ENCODE measurements around the gene SCYGR4. TPM values are rescaled to one million over a fixed set of nuclear protein-coding genes. Genes with fewer than 3 reads are reported as not detected.

The SCYGR4 gene
- total and polyA plus RNA-seq, 9 of the 15 experiments (the other 6 are each of a cell fraction or from before 2014, with no cell fraction given): 0.09 TPM; not detected in 8

DNA sequence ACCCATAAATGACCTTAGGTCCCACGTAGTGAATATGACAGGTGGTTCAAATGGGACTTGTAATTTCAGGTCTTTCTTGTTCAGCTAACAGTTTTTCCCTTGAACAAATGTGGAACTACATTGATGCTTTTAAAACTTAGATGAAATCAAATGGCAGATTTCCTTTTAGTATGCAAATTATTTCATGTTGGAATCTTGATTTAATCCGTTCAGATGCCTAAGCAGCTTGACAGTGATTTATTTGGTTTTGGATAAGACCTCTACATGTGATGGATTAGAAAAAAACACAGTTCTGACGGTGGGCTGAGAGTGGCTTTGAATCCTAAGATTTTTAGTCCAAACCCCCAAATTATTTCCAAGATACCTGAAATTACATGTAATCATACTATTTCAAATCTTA is 16.9 kb downstream of the SCYGR4 start:
- H3K4me3 ChIP-seq: no peak overlapping the region
- CTCF ChIA-PET (ENCODE audit: low intra/inter-chr PET ratio): no interaction called here
- WGBS (ENCODE audit: insufficient coverage, low coverage, missing lambda C conversion rate): 0% methylated on average over 3 of the region's 3 CpGs
- TF ChIP-seq NCOA6 (IDR thresholded peaks at IDR 0.05) (no peak), L3MBTL2 (IDR thresholded peaks at IDR 0.05) (no peak), SMAD4 (CRISPR knock-in tag; conservative IDR thresholded peaks at IDR 0.05) (no peak), MYNN (IDR thresholded peaks at IDR 0.05) (no peak), MYNN (CRISPR knock-in tag; IDR thresholded peaks at IDR 0.05) (no peak), U2AF2 (optimal IDR thresholded peaks at IDR 0.05; ENCODE audit: low read depth, low read length) (no peak), PRPF4 (IDR thresholded peaks at IDR 0.05; ENCODE audit: insufficient read depth, low read depth, low read length, poor library complexity, severe bottlenecking) (no peak), TGIF2 (CRISPR knock-in tag; IDR thresholded peaks at IDR 0.05) (no peak), SMARCC2 (IDR thresholded peaks at IDR 0.05; ENCODE audit: low read depth) (no peak), MYC (IDR thresholded peaks at IDR 0.05; ENCODE audit: low read depth, low read length) (no peak), MYC (CRISPR knock-in tag; IDR thresholded peaks at IDR 0.05; ENCODE audit: borderline replicate concordance, low read depth) (no peak)
- TF ChIP-seq, protein P1, sequence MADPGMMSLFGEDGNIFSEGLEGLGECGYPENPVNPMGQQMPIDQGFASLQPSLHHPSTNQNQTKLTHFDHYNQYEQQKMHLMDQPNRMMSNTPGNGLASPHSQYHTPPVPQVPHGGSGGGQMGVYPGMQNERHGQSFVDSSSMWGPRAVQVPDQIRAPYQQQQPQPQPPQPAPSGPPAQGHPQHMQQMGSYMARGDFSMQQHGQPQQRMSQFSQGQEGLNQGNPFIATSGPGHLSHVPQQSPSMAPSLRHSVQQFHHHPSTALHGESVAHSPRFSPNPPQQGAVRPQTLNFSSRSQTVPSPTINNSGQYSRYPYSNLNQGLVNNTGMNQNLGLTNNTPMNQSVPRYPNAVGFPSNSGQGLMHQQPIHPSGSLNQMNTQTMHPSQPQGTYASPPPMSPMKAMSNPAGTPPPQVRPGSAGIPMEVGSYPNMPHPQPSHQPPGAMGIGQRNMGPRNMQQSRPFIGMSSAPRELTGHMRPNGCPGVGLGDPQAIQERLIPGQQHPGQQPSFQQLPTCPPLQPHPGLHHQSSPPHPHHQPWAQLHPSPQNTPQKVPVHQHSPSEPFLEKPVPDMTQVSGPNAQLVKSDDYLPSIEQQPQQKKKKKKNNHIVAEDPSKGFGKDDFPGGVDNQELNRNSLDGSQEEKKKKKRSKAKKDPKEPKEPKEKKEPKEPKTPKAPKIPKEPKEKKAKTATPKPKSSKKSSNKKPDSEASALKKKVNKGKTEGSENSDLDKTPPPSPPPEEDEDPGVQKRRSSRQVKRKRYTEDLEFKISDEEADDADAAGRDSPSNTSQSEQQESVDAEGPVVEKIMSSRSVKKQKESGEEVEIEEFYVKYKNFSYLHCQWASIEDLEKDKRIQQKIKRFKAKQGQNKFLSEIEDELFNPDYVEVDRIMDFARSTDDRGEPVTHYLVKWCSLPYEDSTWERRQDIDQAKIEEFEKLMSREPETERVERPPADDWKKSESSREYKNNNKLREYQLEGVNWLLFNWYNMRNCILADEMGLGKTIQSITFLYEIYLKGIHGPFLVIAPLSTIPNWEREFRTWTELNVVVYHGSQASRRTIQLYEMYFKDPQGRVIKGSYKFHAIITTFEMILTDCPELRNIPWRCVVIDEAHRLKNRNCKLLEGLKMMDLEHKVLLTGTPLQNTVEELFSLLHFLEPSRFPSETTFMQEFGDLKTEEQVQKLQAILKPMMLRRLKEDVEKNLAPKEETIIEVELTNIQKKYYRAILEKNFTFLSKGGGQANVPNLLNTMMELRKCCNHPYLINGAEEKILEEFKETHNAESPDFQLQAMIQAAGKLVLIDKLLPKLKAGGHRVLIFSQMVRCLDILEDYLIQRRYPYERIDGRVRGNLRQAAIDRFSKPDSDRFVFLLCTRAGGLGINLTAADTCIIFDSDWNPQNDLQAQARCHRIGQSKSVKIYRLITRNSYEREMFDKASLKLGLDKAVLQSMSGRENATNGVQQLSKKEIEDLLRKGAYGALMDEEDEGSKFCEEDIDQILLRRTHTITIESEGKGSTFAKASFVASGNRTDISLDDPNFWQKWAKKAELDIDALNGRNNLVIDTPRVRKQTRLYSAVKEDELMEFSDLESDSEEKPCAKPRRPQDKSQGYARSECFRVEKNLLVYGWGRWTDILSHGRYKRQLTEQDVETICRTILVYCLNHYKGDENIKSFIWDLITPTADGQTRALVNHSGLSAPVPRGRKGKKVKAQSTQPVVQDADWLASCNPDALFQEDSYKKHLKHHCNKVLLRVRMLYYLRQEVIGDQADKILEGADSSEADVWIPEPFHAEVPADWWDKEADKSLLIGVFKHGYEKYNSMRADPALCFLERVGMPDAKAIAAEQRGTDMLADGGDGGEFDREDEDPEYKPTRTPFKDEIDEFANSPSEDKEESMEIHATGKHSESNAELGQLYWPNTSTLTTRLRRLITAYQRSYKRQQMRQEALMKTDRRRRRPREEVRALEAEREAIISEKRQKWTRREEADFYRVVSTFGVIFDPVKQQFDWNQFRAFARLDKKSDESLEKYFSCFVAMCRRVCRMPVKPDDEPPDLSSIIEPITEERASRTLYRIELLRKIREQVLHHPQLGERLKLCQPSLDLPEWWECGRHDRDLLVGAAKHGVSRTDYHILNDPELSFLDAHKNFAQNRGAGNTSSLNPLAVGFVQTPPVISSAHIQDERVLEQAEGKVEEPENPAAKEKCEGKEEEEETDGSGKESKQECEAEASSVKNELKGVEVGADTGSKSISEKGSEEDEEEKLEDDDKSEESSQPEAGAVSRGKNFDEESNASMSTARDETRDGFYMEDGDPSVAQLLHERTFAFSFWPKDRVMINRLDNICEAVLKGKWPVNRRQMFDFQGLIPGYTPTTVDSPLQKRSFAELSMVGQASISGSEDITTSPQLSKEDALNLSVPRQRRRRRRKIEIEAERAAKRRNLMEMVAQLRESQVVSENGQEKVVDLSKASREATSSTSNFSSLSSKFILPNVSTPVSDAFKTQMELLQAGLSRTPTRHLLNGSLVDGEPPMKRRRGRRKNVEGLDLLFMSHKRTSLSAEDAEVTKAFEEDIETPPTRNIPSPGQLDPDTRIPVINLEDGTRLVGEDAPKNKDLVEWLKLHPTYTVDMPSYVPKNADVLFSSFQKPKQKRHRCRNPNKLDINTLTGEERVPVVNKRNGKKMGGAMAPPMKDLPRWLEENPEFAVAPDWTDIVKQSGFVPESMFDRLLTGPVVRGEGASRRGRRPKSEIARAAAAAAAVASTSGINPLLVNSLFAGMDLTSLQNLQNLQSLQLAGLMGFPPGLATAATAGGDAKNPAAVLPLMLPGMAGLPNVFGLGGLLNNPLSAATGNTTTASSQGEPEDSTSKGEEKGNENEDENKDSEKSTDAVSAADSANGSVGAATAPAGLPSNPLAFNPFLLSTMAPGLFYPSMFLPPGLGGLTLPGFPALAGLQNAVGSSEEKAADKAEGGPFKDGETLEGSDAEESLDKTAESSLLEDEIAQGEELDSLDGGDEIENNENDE (IDR thresholded peaks at IDR 0.05; ENCODE audit: low read depth, low read length): no peak
- TF ChIP-seq, protein P2, sequence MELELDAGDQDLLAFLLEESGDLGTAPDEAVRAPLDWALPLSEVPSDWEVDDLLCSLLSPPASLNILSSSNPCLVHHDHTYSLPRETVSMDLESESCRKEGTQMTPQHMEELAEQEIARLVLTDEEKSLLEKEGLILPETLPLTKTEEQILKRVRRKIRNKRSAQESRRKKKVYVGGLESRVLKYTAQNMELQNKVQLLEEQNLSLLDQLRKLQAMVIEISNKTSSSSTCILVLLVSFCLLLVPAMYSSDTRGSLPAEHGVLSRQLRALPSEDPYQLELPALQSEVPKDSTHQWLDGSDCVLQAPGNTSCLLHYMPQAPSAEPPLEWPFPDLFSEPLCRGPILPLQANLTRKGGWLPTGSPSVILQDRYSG (tag; conservative IDR thresholded peaks at IDR 0.05; ENCODE audit: low read depth): no peak

More for the DNA sequence above, 16.9 kb downstream of the SCYGR4 start:
- peaks cover 1 to 5% of the 10 kb centered on the region in 2 experiments; a peak in 3 of 5 replicates for H3K27me3 ChIP-seq (ENCODE audit: control insufficient read depth in 2 of 2, insufficient read depth in 2 of 2, low read length in 2 of 2)
- ATAC-seq (no peak), DNase-seq (ENCODE audit: extremely low read depth in 1 of 4, low spot score in 3 of 4) (no peak), FAIRE-seq (no peak)
- H3K9me1 ChIP-seq (ENCODE audit: control insufficient read depth, insufficient read depth, low read length): no peaks in the 10 kb centered on the region
- no peaks in the 10 kb centered on the region for H3K9me3 ChIP-seq (replicated peaks; ENCODE audit: control insufficient read depth, insufficient read depth, low read depth, low read length)
- POLR2A ChIA-PET: no interaction called here
- H3K79me2 ChIP-seq (ENCODE audit: control insufficient read depth, insufficient read depth, low read length): no peaks in the 10 kb centered on the region
- H3K27ac ChIP-seq (ENCODE audit: extremely low read depth, low read depth, low read length): no peak overlapping the region
- no peaks in the 10 kb centered on the region for H3K36me3 ChIP-seq (ENCODE audit: control insufficient read depth, insufficient read depth, low read length)
- no peak overlapping the region for H3K4me2 ChIP-seq (ENCODE audit: insufficient read depth, low read length)
- intact Hi-C loops (cut with micrococcal nuclease) (no loop called here), in situ Hi-C loops (cut with MboI) (no loop called here)
- no peak overlapping the region for H2AFZ ChIP-seq (ENCODE audit: low read depth, low read length)
- H3K9ac ChIP-seq (ENCODE audit: insufficient read depth in 1 of 2, low read depth in 2 of 2, low read length in 2 of 2): no peak overlapping the region
- no peaks in the 10 kb centered on the region for H3K4me1 ChIP-seq (replicated peaks in 1 of 2; ENCODE audit: control insufficient read depth in 2 of 2, insufficient read depth in 2 of 2, low read length in 2 of 2)
- no peaks in the 10 kb centered on the region for H4K20me1 ChIP-seq (replicated peaks; ENCODE audit: control insufficient read depth, insufficient read depth, low read length)
- BruUV-seq (replicated peaks): no TSS peak

Data from K562 (cell line).